Prostate gland (tissue), 2 donors: ENCODE measurements around the gene INTS1.
"Not testable (repeated sequence)": the region's sequence is repeated elsewhere in the genome, so short reads cannot be mapped to it uniquely, and the experiment has no call there.

Experiments
- POLR2A ChIP-seq: fragments of 450-650 bp; IDR thresholded peaks from one replicate; pipeline ENCODE4 v1.6.1; 2016; ENCODE audit warnings: antibody characterized with exemption, mild to moderate bottlenecking
- POLR2AphosphoS5 ChIP-seq: sonication (generic); formaldehyde crosslinking; IDR thresholded peaks from one replicate; pipeline ENCODE4 v1.6.1; 2017; ENCODE audit warnings: antibody characterized with exemption
- TF ChIP-seq, protein P1 (sequence below), 4 experiments: fragments of 200-600 bp in 2 of 4; fragments of 450-650 bp in 2 of 4; sonication (generic) in 2 of 4; IDR thresholded peaks; 1 replicate in 3 of 4; 2 replicates in 1 of 4; pipeline ENCODE4 v1.5.1; 2016 to 2019; ENCODE audit warnings: antibody characterized with exemption in 4 of 4, mild to moderate bottlenecking in 2 of 4, moderate library complexity in 2 of 4

GRCh38 chr7:1519322-1519922, 15.2 kb upstream of the INTS1 start:
- TF ChIP-seq, protein P1, sequence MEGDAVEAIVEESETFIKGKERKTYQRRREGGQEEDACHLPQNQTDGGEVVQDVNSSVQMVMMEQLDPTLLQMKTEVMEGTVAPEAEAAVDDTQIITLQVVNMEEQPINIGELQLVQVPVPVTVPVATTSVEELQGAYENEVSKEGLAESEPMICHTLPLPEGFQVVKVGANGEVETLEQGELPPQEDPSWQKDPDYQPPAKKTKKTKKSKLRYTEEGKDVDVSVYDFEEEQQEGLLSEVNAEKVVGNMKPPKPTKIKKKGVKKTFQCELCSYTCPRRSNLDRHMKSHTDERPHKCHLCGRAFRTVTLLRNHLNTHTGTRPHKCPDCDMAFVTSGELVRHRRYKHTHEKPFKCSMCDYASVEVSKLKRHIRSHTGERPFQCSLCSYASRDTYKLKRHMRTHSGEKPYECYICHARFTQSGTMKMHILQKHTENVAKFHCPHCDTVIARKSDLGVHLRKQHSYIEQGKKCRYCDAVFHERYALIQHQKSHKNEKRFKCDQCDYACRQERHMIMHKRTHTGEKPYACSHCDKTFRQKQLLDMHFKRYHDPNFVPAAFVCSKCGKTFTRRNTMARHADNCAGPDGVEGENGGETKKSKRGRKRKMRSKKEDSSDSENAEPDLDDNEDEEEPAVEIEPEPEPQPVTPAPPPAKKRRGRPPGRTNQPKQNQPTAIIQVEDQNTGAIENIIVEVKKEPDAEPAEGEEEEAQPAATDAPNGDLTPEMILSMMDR (IDR thresholded peaks at IDR 0.05) = not testable (repeated sequence)
- not testable (repeated sequence) for TF ChIP-seq POLR2A, POLR2AphosphoS5
